Tibial nerve (tissue), 4 donors: Measurements from ENCODE around the gene FBXL19. TPM values are rescaled to one million over a fixed set of nuclear protein-coding genes. Genes with fewer than 3 reads are reported as not detected.

Source experiments
- DNase-seq, 2 donors: peaks; one replicate each; pipeline ENCODE4 v3.0.0-alpha.2; 2019; ENCODE audit warnings: low spot score in 2 of 2
- H3K27ac ChIP-seq, 4 donors: fragments of 200-600 bp; sonication (generic) in 3 of 4; one replicate each; pipeline ENCODE4 v1.5.1; 2017 to 2019; ENCODE audit warnings: mild to moderate bottlenecking in 1 of 4
- H3K27me3 ChIP-seq, 2 donors: fragments of 200-600 bp; sonication (generic) in 1 of 2; one replicate each; pipeline versions ENCODE4 v1.5.1 to v1.6.0; 2017 to 2019
- H3K36me3 ChIP-seq, 3 donors: fragments of 200-600 bp; sonication (generic); one replicate each; pipeline ENCODE4 v1.5.1; 2018 to 2019
- H3K4me1 ChIP-seq, 4 donors: fragments of 200-600 bp; sonication (generic) in 3 of 4; one replicate each; pipeline ENCODE4 v1.5.1; 2017 to 2019
- H3K4me3 ChIP-seq, 4 donors: fragments of 200-600 bp; sonication (generic) in 3 of 4; one replicate each; pipeline ENCODE4 v1.5.1; 2017 to 2019; ENCODE audit warnings: mild to moderate bottlenecking in 1 of 4, moderate library complexity in 1 of 4
- H3K9me3 ChIP-seq, 4 donors: fragments of 200-600 bp; sonication (generic) in 3 of 4; one replicate each; pipeline ENCODE4 v1.5.1; 2017 to 2019
- EP300 ChIP-seq, 2 donors: sonication (generic); formaldehyde crosslinking; IDR thresholded peaks; one replicate each; pipeline ENCODE4 v1.6.1; 2017; ENCODE audit warnings: antibody characterized with exemption in 2 of 2, mild to moderate bottlenecking in 1 of 2
- POLR2A ChIP-seq, 2 donors: fragments of 450-650 bp; IDR thresholded peaks; one replicate each; pipeline ENCODE4 v1.6.1; 2017; ENCODE audit warnings: antibody characterized with exemption in 2 of 2, mild to moderate bottlenecking in 2 of 2, moderate library complexity in 2 of 2
- WGBS, 2 donors: methylation state at CpG; one replicate each; pipeline ENCODE4 v1.1.5; 2018; 5-methylcytosine and 5-hydroxymethylcytosine counted together
- total RNA-seq, 4 donors: library from RNA; depleted of rRNA; stranded (reverse); fragments of >200 nt; gene quantifications; one replicate each; pipeline ENCODE4 v1.1.0, GENCODE V29; 2016
- TF ChIP-seq, protein P1 (sequence below), 5 experiments: fragments of 200-600 bp in 3 of 5; fragments of 450-650 bp in 2 of 5; sonication (generic) in 3 of 5; IDR thresholded peaks; one replicate each; pipeline ENCODE4 v1.5.1; 2016 to 2019; ENCODE audit warnings: antibody characterized with exemption in 5 of 5, mild to moderate bottlenecking in 3 of 5, moderate library complexity in 2 of 5

Gene FBXL19
- total RNA-seq, 4 donors from 2014 or later = 7.4 to 25.8 (median 16.7) TPM

DNA sequence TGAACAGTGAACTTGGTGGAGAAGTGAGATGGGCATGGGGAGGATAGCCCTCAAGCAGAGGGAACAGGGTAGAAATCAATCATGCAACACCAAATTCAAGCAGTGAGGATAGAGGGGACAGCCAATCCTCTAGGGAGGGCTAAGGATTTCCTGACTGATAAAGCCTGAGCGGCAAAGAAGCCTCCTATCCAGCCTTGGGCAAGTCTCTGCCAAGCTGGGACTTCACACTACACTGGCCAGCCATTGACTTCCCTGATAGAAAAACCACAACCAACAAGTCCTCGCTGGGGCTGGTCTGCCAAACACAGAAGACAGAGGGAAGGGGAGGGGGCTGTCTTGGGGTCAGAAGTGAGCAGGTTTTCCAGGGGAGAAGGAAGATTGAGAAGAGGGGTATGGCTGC, 2.5 kb upstream of the FBXL19 start:
- Histone ChIP-seq H3K9me3 (no peaks in the 10 kb centered on the region), H3K36me3 (peaks cover 0 to 7% (median 0%) of the 10 kb centered on the region in 3 donors), H3K27ac (no peak overlapping the region), H3K4me3 (no peak overlapping the region), H3K27me3 (no peaks in the 10 kb centered on the region), H3K4me1 (peaks cover 0 to 27% (median 4%) of the 10 kb centered on the region in 4 donors)
- no peak for TF ChIP-seq POLR2A (IDR thresholded peaks at IDR 0.05)
- TF ChIP-seq EP300 (IDR thresholded peaks at IDR 0.05) = no peak
- TF ChIP-seq, protein P1, sequence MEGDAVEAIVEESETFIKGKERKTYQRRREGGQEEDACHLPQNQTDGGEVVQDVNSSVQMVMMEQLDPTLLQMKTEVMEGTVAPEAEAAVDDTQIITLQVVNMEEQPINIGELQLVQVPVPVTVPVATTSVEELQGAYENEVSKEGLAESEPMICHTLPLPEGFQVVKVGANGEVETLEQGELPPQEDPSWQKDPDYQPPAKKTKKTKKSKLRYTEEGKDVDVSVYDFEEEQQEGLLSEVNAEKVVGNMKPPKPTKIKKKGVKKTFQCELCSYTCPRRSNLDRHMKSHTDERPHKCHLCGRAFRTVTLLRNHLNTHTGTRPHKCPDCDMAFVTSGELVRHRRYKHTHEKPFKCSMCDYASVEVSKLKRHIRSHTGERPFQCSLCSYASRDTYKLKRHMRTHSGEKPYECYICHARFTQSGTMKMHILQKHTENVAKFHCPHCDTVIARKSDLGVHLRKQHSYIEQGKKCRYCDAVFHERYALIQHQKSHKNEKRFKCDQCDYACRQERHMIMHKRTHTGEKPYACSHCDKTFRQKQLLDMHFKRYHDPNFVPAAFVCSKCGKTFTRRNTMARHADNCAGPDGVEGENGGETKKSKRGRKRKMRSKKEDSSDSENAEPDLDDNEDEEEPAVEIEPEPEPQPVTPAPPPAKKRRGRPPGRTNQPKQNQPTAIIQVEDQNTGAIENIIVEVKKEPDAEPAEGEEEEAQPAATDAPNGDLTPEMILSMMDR (IDR thresholded peaks at IDR 0.05) = no peak
- no peak for DNase-seq
- 75% methylated on average over 2 of the region's 2 CpGs for WGBS, 2 donors

DNA sequence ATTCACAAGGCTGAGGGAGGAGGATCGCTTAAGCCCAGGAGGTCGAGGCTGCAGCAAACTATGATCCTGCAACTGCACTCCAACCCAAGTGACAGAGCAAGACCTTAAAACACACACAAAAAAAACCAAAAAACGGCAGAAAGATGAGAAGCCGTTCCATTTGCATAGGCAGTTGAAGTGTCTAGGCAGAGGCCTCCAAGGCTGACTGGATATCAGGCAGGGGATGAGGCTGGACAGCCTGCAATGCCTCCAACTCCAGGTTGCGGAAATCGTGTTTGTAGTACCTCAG, 2.0 kb upstream of the FBXL19 start:
- H3K27me3 ChIP-seq = no peaks in the 10 kb centered on the region
- peaks cover 0 to 12% (median 0%) of the 10 kb centered on the region in 3 donors for H3K36me3 ChIP-seq
- H3K27ac ChIP-seq = peak overlapping the region in 3 of 4 donors; percentile 68 to 98 (median 82)
- DNase-seq = no peak
- peaks cover 0 to 27% (median 4%) of the 10 kb centered on the region in 4 donors for H3K4me1 ChIP-seq
- H3K4me3 ChIP-seq = peak overlapping the region in 3 of 4 donors; percentile 56 to 93 (median 69)
- 21 to 28% methylated on average over 6 of the region's 6 CpGs for WGBS, 2 donors
- no peaks in the 10 kb centered on the region for H3K9me3 ChIP-seq
- TF ChIP-seq POLR2A (IDR thresholded peaks at IDR 0.05) (no peak), EP300 (IDR thresholded peaks at IDR 0.05) (no peak)
- TF ChIP-seq, protein P1 (IDR thresholded peaks at IDR 0.05) = no peak

DNA sequence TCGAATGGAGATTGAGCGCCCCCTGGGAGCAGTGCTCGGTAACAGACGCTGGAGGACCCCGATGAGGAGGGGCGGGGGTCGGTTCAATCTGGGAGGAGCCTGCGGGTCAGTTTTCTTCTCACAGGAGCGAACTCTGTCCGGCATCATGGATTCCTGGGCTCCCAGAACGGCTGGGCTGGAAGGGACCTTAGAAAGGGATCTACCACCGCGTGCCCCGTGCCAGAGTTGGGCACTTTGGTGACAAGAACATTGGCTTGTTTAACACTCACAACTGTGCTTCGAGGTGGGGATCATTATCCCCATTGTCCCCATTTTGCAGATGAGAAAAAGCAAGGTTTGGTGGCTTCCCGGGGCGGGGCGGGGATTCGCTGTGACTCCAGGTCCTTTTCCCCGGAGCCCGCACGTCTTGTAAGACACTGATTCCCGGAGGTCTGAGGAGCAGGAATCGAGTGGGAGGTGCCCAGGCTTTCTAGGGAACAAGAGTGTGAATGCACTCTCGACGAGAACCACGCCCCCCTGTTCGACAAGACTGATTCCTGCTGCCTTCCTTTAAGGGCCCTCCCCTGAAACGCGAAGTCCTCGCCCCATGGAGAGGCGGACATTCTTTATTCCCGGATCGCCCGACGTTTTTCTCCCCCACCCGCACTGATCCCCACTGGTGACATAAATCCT, 1.5 kb upstream of the FBXL19 start:
- peak; percentile 73 to 90 for DNase-seq
- no peaks in the 10 kb centered on the region for H3K27me3 ChIP-seq
- peaks cover 0 to 27% (median 4%) of the 10 kb centered on the region in 4 donors for H3K4me1 ChIP-seq
- peaks cover 0 to 17% (median 0%) of the 10 kb centered on the region in 3 donors for H3K36me3 ChIP-seq
- H3K27ac ChIP-seq = peak overlapping the region; percentile 64 to 98 (median 75)
- WGBS, 2 donors = 0% methylated on average over 35 to 37 of the region's 37 CpGs
- H3K4me3 ChIP-seq = peak overlapping the region; percentile 44 to 93 (median 62)
- TF ChIP-seq POLR2A (IDR thresholded peaks at IDR 0.05) (peak in 1 of 2 donors; percentile 16), EP300 (IDR thresholded peaks at IDR 0.05) (no peak)
- TF ChIP-seq, protein P1 (IDR thresholded peaks at IDR 0.05) = peak; percentile 78 to 93 (median 81)
- H3K9me3 ChIP-seq = no peaks in the 10 kb centered on the region

DNA sequence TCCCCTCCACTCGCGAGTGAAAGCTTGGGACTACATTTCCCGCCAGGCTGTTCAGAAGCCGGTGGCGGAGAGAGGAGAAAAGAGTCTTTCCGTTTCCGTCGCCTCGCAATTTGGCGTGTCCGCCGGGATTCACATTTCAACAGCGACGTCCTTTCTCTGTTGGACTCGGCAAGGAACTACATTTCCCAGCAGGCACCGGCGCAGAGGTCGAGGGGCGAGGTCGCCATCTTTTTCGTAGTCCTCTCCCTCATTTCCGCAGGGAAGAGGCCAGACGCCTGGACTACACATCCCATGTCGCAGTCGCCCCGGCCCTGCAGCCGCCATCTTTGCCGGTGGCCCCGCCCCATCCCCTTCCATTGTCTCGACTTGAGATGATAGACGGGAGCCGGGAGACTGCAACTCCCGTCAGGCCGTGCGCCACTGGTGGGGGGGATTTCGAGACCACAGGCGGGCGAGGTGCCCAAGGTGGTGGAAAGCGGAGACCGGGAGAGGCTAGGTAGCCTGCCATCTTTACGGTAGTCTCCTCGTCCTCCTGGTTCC, 882 bp upstream of the FBXL19 start:
- TF ChIP-seq, protein P1 (IDR thresholded peaks at IDR 0.05) = no peak
- peak; percentile 72 to 87 for TF ChIP-seq EP300 (IDR thresholded peaks at IDR 0.05)
- no peaks in the 10 kb centered on the region for H3K27me3 ChIP-seq
- H3K27ac ChIP-seq = peak overlapping the region; percentile 90 to 98 (median 98)
- peak; percentile 99 for DNase-seq
- 1% methylated on average over 33 to 42 of the region's 42 CpGs for WGBS, 2 donors
- H3K4me1 ChIP-seq = peaks cover 0 to 31% (median 4%) of the 10 kb centered on the region in 4 donors
- H3K9me3 ChIP-seq = no peaks in the 10 kb centered on the region
- H3K36me3 ChIP-seq = peaks cover 0 to 23% (median 0%) of the 10 kb centered on the region in 3 donors
- H3K4me3 ChIP-seq = peak overlapping the region; percentile 56 to 93 (median 81)

DNA sequence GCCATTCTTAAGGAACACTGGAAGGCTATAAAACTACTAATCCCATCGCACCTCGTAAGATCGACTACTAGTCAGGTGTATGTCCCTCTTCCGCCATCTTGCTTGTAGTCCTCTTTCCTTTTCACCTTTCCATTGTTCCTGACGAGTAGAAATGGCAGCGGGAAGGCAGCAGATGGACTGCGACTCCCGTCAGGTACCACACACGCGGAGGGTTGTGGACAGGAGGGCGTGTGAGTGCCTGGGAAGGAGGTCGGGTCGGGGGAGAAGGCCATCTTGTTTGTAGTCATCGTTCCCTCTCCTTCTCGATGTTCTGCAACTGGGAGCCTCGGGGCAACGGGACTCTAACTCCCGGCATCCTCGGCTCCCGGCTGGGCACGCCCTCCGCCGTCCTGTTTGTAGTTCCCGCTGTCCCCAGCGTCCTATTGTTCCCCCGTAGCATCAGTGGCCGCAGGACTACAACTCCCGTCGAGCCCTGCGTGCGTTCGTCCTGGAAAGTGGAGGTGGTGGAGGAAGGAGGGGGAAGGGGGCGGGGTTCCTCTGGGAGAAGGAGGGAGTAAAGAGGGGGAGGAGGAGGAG, 324 bp upstream of the FBXL19 start:
- peak overlapping the region; percentile 56 to 93 (median 81) for H3K4me3 ChIP-seq
- 0 to 1% methylated on average over 32 to 33 of the region's 33 CpGs for WGBS, 2 donors
- H3K4me1 ChIP-seq = peaks cover 0 to 35% (median 4%) of the 10 kb centered on the region in 4 donors
- H3K9me3 ChIP-seq = no peaks in the 10 kb centered on the region
- TF ChIP-seq, protein P1 (IDR thresholded peaks at IDR 0.05) = peak in 1 of 5 experiments; percentile 23
- TF ChIP-seq EP300 (IDR thresholded peaks at IDR 0.05) (peak in 1 of 2 donors; percentile 91), POLR2A (IDR thresholded peaks at IDR 0.05) (peak in 1 of 2 donors; percentile 22)
- H3K36me3 ChIP-seq = peaks cover 0 to 29% (median 0%) of the 10 kb centered on the region in 3 donors
- DNase-seq = peak; percentile 99
- no peaks in the 10 kb centered on the region for H3K27me3 ChIP-seq
- H3K27ac ChIP-seq = peak overlapping the region; percentile 90 to 98 (median 98)
